ENCODE results near the gene SLC2A9. TPM values are rescaled to one million over a fixed set of nuclear protein-coding genes. Genes with fewer than 3 reads are reported as not detected.

SLC2A9 gene
- total and polyA plus RNA-seq, 2 of the 8 experiments (the other 6 are each of a cell fraction or from before 2014, with no cell fraction given): 0.20 to 0.26 TPM

- no peaks in the 10 kb centered on the region for H3K4me1 ChIP-seq (replicated peaks in 1 of 4; ENCODE audit: control insufficient read depth in 3 of 4, insufficient read depth in 4 of 4, low read length in 3 of 4)
These were observed 12.8 kb upstream of the SLC2A9 start for GRCh38 chr4:10034136-10034535.

More at GRCh38 chr4:10034136-10034535, 12.8 kb upstream of the SLC2A9 start:
- Histone ChIP-seq H3K9ac (replicated peaks in 1 of 4; ENCODE audit: extremely low read depth in 1 of 4, low read depth in 3 of 4, low read length in 3 of 4) (no peak overlapping the region), H3K27ac (ENCODE audit: low read depth, low read length) (no peak overlapping the region), H3K23me2 (ENCODE audit: low read depth, low read length) (no peaks in the 10 kb centered on the region), H2BK15ac (ENCODE audit: low read length) (no peak overlapping the region), H2BK12ac (ENCODE audit: low read depth, low read length) (no peak overlapping the region), H4K20me1 (replicated peaks in 1 of 2; ENCODE audit: control insufficient read depth in 1 of 2, insufficient read depth in 2 of 2, low read length in 2 of 2) (no peaks in the 10 kb centered on the region), H3K23ac (ENCODE audit: insufficient read length) (no peak overlapping the region), H3K9me3 (ENCODE audit: insufficient read depth in 2 of 2, low read depth in 1 of 2, low read length in 1 of 2) (no peaks in the 10 kb centered on the region), H3K4ac (replicated peaks; ENCODE audit: insufficient read length, low read depth, low read length) (no peak overlapping the region), H4K91ac (replicated peaks; ENCODE audit: insufficient read length, low read length) (no peak overlapping the region), H3K4me3 (ENCODE audit: extremely low read depth in 1 of 4, insufficient read depth in 2 of 4, low read depth in 3 of 4, low read length in 4 of 4) (no peak overlapping the region), H3K36me3 (ENCODE audit: control insufficient read depth in 2 of 4, insufficient read depth in 4 of 4, low read length in 3 of 4) (no peaks in the 10 kb centered on the region), H3K4me2 (ENCODE audit: insufficient read depth in 1 of 2, low read depth in 2 of 2, low read length in 2 of 2) (no peak overlapping the region), H3K79me2 (ENCODE audit: control insufficient read depth in 1 of 2, insufficient read depth in 2 of 2, low read length in 2 of 2) (no peaks in the 10 kb centered on the region), H3K79me1 (ENCODE audit: low read depth, low read length) (no peaks in the 10 kb centered on the region), H3K14ac (ENCODE audit: insufficient read length) (no peak overlapping the region), H4K8ac (ENCODE audit: extremely low read depth, insufficient read depth, low read length) (no peak overlapping the region), H2BK20ac (ENCODE audit: low read length) (no peak overlapping the region), H2BK5ac (ENCODE audit: low read depth, low read length) (no peak overlapping the region; the same call in 1 of the 2 replicates), H3K27me3 (replicated peaks in 1 of 4; ENCODE audit: control insufficient read depth in 3 of 4, extremely low read depth in 1 of 4, insufficient read depth in 3 of 4, low read length in 3 of 4) (no peaks in the 10 kb centered on the region; a peak in 1 of 7 replicates), H3K56ac (replicated peaks; ENCODE audit: insufficient read length, low read depth, low read length) (no peak overlapping the region), H3K18ac (ENCODE audit: extremely low read depth, low read length) (no peak overlapping the region), H2BK120ac (replicated peaks; ENCODE audit: low read depth, low read length) (no peak overlapping the region), H2AK5ac (ENCODE audit: low read depth, low read length) (no peak overlapping the region), H4K5ac (ENCODE audit: insufficient read length, low read depth, low read length) (no peak overlapping the region), H2AFZ (ENCODE audit: low read length) (no peak overlapping the region)
- no peak for TF ChIP-seq SRF (IDR thresholded peaks at IDR 0.05; ENCODE audit: low read depth, low read length)
- TF ChIP-seq HDAC6 (IDR thresholded peaks at IDR 0.05; ENCODE audit: low read depth, low read length): no peak
- no peak for TF ChIP-seq RNF2 (IDR thresholded peaks at IDR 0.05; ENCODE audit: borderline replicate concordance, low read depth, low read length, missing control alignments, poor library complexity, severe bottlenecking)
- DNase-seq (ENCODE audit: low read depth in 1 of 2, low spot score in 2 of 2): no peak
- ChIA-PET POLR2A (ENCODE audit: partially characterized antibody) (interaction anchor here (1.3 kb wide), 1 partner anchor 77 kb away, joined by 3 read pairs; no protein-coding TSS in a partner anchor), CTCF (ENCODE audit: partially characterized antibody) (interaction anchor here (0.8 to 6.4 kb wide), 3 partner anchors 14 to 41 kb away, joined by 3 to 29 read pairs (median 26); no protein-coding TSS in a partner anchor)
- no peak for FAIRE-seq
- WGBS, 2 experiments (ENCODE audit: extremely low coverage in 1 of 2, insufficient coverage in 1 of 2, insufficient read length in 1 of 2, insufficient replicate concordance in 2 of 2, low coverage in 1 of 2, low lambda C conversion rate in 2 of 2, missing lambda C conversion rate in 1 of 2): 95% methylated on average over 10 of the region's 10 CpGs; no CpG with 5 or more reads in 1 of the 2 experiments
